Peyer's patch (tissue), 4 donors: Measurements from ENCODE around the gene PIK3C2G.

ENCODE experiments used
- CTCF ChIP-seq, 6 experiments: fragments of 450-650 bp in 4 of 6; fragments of 200-600 bp in 2 of 6; sonication (generic) in 1 of 6; IDR thresholded peaks; one replicate each; pipeline ENCODE4 v1.5.1; 2017 to 2019; ENCODE audit warnings: antibody characterized with exemption in 6 of 6, mild to moderate bottlenecking in 3 of 6, moderate library complexity in 1 of 6
- POLR2A ChIP-seq, 2 donors: fragments of 450-650 bp; IDR thresholded peaks; one replicate each; pipeline ENCODE4 v1.5.1; 2017; ENCODE audit warnings: antibody characterized with exemption in 2 of 2, mild to moderate bottlenecking in 2 of 2, moderate library complexity in 2 of 2

GRCh38 chr12:18261906-18262305 lies 588 bp downstream of the PIK3C2G start:
- TF ChIP-seq CTCF (IDR thresholded peaks at IDR 0.05) (no peak), POLR2A (IDR thresholded peaks at IDR 0.05) (no peak)
